ENCODE data around the gene TCERG1L.

DNA sequence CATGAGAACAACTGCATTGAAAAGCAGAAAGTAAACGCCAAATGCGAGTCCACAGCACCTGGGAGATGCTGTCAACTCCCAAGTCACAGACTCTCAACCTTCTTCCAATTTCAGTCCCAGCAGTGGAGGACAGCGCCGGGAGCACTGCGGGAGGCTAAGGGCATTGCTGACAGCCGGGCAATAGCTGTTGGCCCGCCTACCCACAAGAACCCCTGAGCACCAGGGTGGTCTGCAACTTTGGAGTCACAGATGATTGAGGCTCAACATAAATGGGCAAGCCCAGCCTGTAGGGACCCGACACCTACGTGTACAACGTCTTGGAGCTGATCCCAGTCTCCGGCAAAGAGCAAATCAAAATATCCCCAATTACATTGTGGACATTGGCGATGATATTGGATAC lies 262.9 kb downstream of the TCERG1L start:
- TF ChIP-seq POLR2A (IDR thresholded peaks at IDR 0.05) = no peak
- TF ChIP-seq, protein P1, sequence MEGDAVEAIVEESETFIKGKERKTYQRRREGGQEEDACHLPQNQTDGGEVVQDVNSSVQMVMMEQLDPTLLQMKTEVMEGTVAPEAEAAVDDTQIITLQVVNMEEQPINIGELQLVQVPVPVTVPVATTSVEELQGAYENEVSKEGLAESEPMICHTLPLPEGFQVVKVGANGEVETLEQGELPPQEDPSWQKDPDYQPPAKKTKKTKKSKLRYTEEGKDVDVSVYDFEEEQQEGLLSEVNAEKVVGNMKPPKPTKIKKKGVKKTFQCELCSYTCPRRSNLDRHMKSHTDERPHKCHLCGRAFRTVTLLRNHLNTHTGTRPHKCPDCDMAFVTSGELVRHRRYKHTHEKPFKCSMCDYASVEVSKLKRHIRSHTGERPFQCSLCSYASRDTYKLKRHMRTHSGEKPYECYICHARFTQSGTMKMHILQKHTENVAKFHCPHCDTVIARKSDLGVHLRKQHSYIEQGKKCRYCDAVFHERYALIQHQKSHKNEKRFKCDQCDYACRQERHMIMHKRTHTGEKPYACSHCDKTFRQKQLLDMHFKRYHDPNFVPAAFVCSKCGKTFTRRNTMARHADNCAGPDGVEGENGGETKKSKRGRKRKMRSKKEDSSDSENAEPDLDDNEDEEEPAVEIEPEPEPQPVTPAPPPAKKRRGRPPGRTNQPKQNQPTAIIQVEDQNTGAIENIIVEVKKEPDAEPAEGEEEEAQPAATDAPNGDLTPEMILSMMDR (IDR thresholded peaks at IDR 0.05) = no peak
